ENCODE data around the gene BRSK2.

The BRSK2 gene

DNA sequence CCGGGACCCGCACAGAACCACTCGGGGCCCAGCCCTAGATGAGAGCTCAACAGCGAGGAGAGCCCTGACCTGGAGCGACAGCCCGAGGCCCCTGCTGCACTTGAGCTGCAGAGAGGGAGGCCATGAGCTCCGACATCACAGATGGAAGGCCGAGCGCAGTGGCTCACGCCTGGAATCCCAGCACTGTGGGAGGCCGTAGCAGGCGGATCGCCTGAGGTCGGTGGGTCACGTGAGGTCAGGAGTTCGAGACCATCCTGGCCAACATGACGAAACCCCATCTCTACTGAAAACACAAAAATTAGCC is 13.8 kb upstream of the BRSK2 start:
- DNase-seq (ENCODE audit: low read depth) = no peak

DNA sequence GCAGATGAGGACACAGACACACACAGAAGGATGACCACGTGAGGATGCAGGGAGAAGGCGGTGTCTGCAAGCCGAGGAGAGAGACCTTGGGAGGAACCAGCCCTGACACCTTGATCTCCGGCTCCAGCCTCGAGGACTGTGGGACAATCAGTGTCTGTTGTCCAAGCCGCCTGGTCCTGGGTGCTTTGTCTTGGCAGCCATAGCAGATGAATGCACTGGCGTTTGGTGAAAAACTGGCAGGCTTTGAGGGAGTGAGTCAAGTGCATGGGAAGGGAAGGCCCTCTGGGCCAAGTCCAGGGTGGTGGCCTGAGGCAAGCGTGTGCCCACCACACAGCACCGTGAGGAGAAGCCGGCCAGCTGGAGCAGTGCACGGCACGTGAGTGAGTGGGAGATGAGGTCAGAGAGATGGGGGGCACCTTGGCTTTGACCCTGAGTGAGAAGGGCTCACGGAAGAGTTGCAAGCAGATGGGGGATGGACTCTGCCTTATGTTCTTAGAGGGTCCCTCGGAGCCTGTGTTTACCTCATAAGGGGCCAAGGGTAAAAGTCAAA is 12.4 kb upstream of the BRSK2 start:
- no peak for DNase-seq (ENCODE audit: low read depth)

- DNase-seq (ENCODE audit: low read depth) = no peak
Measured at GRCh38 chr11:1381793-1382425, 7.8 kb upstream of the BRSK2 start.

DNA sequence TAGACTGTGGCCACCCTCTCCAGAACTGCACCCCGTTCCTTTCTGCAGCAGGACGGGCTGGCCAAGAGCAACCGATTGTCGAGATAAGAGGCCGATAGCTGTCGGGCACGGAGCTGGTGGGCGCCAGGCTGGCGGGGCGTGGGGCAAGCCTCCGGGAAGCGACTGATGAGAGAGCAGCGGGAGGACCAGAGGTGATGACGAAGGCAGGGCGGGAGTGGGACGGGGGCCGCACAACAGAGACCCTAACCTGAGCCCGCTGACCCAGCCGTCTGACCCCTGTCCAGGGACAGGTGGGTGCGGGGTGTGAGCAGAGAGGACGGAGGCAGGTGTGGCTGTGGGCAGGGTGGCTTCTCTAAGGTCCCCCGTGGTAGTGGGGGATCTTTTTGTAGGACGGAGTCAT is 7.3 kb upstream of the BRSK2 start:
- no peak for DNase-seq (ENCODE audit: low read depth)

GRCh38 chr11:1382831-1383607 is 6.7 kb upstream of the BRSK2 start:
- DNase-seq (ENCODE audit: low read depth) = peak; percentile 76

GRCh38 chr11:1384199-1384970 is 5.3 kb upstream of the BRSK2 start:
- peak; percentile 36 for DNase-seq (ENCODE audit: low read depth)

- no peak for DNase-seq (ENCODE audit: low read depth)
Measured at GRCh38 chr11:1387521-1387920, 2.2 kb upstream of the BRSK2 start.

DNA sequence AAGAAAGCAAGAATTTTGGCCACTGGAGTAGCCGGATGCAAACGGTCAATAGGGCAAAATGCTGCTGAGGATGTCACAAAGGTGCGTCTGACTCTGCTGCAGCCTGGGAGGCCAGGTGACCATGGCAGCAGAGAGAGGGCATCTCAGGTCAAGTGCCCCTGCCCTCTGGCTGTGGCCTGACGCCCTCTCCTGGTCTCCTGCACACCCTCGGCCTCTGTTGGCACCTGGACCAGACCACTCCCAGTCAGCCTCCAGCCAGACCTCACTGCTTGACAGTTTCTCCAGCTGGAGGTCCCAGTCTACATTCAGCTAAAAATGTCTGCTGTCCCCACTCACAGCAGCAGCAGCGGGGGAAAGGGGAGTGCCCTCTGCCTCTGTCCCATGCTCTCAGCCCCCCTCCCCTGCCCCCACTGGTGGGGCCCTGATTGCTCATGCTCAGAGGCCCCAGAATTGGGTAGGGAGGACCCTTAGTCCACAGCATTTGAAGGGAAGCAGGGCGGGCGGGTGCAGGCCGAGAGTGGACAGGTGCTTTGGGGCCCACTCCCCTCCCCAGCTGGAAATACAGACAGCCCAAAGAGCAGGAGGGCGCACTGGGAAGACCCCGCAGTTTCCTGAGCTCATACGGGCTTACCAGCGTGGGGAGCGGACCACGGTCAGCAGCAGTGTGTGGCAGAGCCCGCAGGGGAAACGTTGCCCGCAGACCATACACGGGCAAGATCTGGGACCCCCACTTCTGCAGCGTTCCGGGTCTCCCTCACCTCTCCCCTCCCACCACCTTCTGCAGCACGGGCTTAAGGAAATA is 1.6 kb upstream of the BRSK2 start:
- no peak for DNase-seq (ENCODE audit: low read depth)

DNA sequence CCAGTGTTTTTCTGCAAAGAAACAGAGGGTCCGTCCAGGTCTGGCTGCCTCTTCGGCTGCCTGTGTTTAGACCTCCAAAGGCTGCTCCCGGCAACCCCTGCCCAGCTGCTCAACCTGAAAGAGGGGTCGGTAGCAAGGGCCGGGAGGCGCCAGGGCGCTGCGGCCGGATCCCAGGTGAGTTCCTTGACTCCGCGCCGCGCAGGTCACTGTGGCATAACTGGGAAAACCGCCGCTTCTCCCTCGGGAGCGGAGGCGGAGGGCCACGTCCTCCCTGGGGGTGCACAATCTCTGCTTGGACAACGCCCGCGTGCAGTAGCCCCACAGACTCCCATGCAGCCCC is 1.0 kb upstream of the BRSK2 start:
- no peak for DNase-seq (ENCODE audit: low read depth)

DNA sequence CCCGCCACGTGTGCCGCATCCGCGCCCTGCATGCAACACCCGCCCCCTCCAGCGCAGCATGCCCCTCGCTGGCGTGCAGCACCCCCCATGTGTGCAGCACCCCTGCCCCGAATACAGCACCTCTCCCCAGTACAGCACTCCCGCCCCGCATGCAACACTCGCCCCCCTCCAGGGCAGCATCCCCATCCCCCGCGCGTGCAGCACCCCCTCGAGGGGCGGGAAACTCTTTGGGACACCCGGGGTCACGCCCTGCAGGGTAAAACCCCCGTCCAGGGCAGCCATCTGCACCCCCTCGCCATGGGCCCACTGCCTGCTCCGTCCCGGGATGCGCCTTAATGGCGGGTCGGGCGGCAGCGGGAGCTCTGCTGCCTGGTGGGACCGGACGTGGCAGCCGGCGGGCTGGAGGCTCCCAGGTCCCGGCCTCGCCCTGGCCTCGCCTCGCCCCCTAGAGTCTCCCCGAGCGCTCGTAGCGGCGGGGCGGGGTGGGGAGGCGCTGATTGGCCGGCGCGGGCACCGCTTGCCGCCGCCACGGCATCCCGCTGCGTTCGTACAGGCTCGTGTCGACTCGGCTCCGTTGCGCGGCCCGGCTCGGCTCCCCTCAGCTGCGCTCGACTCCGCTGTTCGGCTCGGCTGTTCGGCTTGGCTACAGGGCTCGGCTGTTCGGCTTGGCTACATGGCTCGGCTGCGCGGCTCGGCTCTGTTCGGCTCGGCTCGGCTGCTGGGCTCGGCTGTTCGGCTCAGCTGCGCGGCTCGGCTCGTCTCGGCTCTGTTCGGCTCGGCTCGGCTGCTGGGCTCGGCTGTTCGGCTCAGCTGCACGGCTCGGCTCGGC is 417 bp upstream of the BRSK2 start:
- peak; percentile 97 for DNase-seq (ENCODE audit: low read depth)

- DNase-seq (ENCODE audit: low read depth) = no peak
Measured at GRCh38 chr11:1390569-1391164, 933 bp downstream of the BRSK2 start.

DNA sequence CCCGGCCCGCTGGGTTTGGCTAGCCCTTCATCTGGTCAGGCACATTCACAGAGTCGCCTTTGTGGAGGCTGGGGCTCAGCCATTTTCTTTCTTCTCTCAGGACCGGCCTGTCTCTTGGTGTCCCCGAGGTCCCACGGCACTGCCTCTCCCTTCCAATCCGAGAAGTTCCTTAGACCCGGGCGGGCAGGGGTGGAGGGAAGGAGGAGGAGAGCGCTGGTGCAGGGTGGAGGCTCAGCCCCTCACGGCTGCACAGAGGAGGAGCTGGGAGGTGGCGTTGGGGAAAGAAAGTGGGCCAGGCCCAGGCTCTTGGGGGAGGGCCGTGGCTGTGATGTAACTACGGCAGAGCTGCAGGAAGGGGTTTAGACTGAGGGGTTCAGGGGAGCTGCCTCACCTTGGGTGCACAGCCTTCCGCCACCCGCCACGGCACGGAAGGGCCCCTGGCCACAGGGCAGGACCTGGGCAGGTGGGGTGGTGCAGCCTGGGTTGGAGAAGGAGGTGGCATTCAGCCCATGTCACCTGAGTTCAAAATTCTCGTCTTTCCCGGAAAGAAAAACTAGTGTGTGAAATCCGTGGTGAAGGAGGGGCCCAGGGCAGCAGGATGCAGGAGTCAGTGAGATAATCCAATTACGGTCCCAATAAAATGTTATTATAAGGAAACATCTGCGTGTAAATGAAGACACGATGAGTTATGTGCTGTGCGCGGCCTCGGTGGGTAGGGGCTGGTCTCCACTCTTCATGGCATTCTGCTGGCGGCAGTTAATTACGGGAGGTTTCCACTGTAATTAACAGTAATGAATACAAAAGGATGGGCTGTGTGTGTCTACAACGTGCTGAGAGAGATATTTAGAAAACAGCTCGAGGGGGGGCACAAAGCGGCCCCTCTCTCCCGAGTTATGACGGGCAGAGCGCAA is 1.7 kb downstream of the BRSK2 start:
- DNase-seq (ENCODE audit: low read depth) = no peak

DNA sequence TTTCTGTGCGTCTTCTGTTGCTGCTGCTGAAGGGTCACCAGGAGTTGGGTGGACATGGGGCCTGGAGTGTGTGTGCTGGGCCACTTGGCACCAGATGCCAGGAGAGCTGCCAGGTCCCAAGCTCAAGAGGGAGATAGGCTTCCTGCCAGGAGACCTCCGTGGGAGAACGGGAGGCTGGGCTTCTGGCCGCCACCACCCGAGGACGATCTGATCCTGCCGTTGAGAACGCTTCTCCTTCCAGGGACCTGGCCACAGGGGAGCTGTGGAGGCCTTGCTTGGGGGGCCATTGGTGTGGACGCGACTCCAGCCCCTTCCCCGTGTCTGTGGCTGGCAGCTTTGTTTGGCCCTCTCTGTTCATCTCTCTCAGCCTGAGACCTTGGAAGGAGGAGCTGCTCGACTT is 2.4 kb downstream of the BRSK2 start:
- no peak for DNase-seq (ENCODE audit: low read depth)

DNA sequence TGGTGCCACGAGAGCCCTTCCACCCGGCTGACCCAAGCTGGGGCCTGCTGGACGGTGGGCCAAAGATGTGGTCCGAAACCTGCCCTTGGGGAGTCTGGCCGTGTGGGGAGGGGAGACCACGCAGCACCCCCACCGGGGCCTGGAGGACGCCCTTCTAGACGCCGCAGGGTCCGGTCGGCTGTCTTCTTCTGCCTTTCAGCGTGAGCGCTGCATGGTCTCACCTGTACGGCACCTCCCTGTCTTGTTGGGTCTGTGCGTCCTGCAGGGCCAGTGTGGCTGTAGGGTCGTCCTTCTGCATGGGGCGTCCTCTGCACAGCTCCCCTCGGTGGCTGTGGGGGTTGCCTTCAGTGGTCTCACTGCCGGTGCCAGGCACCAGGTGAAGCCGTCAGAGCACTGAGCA is 2.8 kb downstream of the BRSK2 start:
- DNase-seq (ENCODE audit: low read depth) = no peak

GRCh38 chr11:1393038-1393710 is 3.4 kb downstream of the BRSK2 start:
- DNase-seq (ENCODE audit: low read depth) = no peak

DNA sequence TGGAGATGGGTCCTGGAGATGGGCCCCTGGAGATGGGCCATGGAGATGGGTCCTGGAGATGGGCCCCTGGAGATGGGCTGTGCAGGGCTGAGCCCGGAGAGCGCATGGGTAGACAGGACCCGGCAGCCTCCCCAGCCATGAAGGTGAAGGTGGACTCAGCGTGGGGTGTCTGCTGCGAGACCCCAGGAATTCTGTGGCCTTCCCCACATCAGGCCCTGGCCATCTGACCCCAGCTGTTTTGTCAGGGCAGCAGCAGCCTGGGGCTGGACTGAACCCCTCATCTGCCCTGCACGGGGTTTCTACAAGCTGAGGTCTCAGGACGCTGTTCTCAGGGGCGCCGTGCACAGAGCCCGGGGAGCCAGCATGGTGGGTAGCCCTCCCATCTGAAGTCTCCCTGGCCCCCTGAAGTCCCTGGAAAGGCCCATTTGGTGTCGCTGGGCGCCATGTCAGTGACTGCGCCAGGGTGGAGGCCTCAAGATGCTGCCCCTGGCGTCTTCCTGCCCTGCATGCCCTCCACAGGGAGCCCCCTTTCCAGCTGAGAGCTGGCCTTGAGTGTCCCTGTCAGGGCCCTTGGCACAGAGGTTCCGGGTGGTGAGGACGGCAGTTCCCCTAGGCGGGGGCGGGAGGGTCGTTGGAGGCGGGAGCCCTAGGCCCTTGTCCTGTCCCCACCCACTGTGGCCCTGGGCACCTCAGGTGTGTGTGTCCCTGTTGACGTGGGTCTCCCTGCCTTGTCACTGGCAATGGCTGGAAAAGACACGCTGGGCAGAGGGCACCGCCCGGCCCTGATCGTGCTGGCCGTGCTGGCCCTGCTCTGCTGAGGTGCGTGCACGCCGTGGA is 5.4 kb downstream of the BRSK2 start:
- DNase-seq (ENCODE audit: low read depth) = no peak

GRCh38 chr11:1395773-1396374 is 6.1 kb downstream of the BRSK2 start:
- no peak for DNase-seq (ENCODE audit: low read depth)

DNA sequence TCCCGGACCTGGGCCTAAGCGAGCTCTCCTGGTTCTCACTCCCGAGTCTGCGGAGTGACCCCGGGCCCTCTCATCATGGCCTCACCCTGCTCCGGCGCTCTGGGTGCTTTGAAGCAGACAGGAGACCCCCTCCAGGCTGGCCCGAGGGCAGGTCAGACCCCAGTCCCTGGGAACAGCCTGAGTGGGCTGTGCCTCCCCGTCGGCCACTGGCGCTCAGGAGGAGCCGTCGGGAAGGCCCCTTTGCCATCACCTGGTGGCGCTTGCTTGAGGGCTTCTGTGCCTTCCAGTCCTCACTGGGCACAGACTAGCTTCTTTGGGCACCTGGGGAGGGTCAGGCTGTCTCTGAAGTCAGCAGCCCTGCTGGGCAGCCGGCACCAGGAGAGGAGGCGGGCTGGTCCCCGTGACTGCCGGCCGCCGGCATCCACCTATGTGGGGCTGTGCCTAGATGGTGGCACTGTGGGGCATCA is 6.7 kb downstream of the BRSK2 start:
- no peak for DNase-seq (ENCODE audit: low read depth)

All from activated T-cell treated with anti-CD3 and anti-CD28 coated beads for 48 hours (primary cell).